Measurements from ENCODE around the gene PCBP3.

The PCBP3 gene

GRCh38 chr21:45975667-45976409 is 332.3 kb downstream of the PCBP3 start:
- peak; percentile 27 for DNase-seq

- DNase-seq: no peak
Measured at GRCh38 chr21:45976701-45977311, 333.3 kb downstream of the PCBP3 start.

- DNase-seq: no peak
Measured at GRCh38 chr21:45977396-45977795, 333.9 kb downstream of the PCBP3 start.

GRCh38 chr21:45979141-45979631 is 335.7 kb downstream of the PCBP3 start:
- no peak for DNase-seq

- DNase-seq: no peak
Measured at GRCh38 chr21:45979651-45980050, 336.1 kb downstream of the PCBP3 start.

GRCh38 chr21:45980271-45980670 is 336.7 kb downstream of the PCBP3 start:
- no peak for DNase-seq

GRCh38 chr21:45980697-45981096 is 337.2 kb downstream of the PCBP3 start:
- DNase-seq: no peak

- DNase-seq: peak; percentile 59
Measured at GRCh38 chr21:45981151-45982091, 337.9 kb downstream of the PCBP3 start, which contains the start of gene COL6A1. COL6A1 (plus strand) TSS chr21:45981770; CDS start chr21:45981851, 81 bp downstream.

GRCh38 chr21:45982092-45982757 is 338.7 kb downstream of the PCBP3 start:
- DNase-seq: no peak

- DNase-seq: no peak
Measured at GRCh38 chr21:45982758-45983648, 339.5 kb downstream of the PCBP3 start.

- DNase-seq: no peak
Measured at GRCh38 chr21:45983649-45983965, 340.1 kb downstream of the PCBP3 start.

- DNase-seq: no peak
Measured at GRCh38 chr21:45983981-45984551, 340.5 kb downstream of the PCBP3 start.

GRCh38 chr21:45984584-45985095 is 341.1 kb downstream of the PCBP3 start:
- no peak for DNase-seq

GRCh38 chr21:45985471-45986315 is 342.2 kb downstream of the PCBP3 start:
- DNase-seq: no peak

- no peak for DNase-seq
Measured at GRCh38 chr21:45986316-45987051, 343.0 kb downstream of the PCBP3 start.

GRCh38 chr21:45987121-45987711 is 343.7 kb downstream of the PCBP3 start:
- no peak for DNase-seq

- DNase-seq: no peak
Measured at GRCh38 chr21:45988366-45989347, 345.1 kb downstream of the PCBP3 start.

All from CD4-positive, alpha-beta T cell treated with Interleukin-21 for 1 hour (primary cell).